ENCODE data around the gene RBM5. TPM values are rescaled to one million over a fixed set of nuclear protein-coding genes. Genes with fewer than 3 reads are reported as not detected.

Gene RBM5
- total and polyA plus RNA-seq, 10 of the 15 experiments (the other 5 are each of a cell fraction or from before 2014, with no cell fraction given): 35.1 to 347 (median 111) TPM

- ChIA-PET CTCF (no interaction called here), RAD21 (ENCODE audit: unreplicated experiment) (interaction anchor here (1.3 kb wide), 1 partner anchor 12 kb away, joined by 3 read pairs; no protein-coding TSS in a partner anchor), POLR2A (no interaction called here), SMC1A (ENCODE audit: uncharacterized antibody, unreplicated experiment) (interaction anchor here (0.8 to 2.3 kb wide), 3 partner anchors 9 to 11 kb away, joined by 3 to 7 read pairs (median 7); partner anchors contain the start of gene RBM5)
- no peaks in the 10 kb centered on the region for H3K9me3 ChIP-seq (replicated peaks; ENCODE audit: control insufficient read depth, insufficient read depth, low read length)
- 100% methylated on average over 1 of the region's 1 CpG for WGBS (ENCODE audit: insufficient coverage, insufficient replicate concordance, low lambda C conversion rate, missing lambda C conversion rate)
- H3K4me2 ChIP-seq (ENCODE audit: control insufficient read depth, insufficient read depth): no peak overlapping the region
- H3K4me3 ChIP-seq: no peak overlapping the region
- intact Hi-C loops (cut with micrococcal nuclease; ENCODE audit: unreplicated experiment): no loop called here
- no peaks in the 10 kb centered on the region for H3K27me3 ChIP-seq (replicated peaks in 1 of 2; ENCODE audit: control insufficient read depth in 2 of 2, insufficient read depth in 2 of 2, low read length in 1 of 2)
- H3K27ac ChIP-seq (ENCODE audit: control insufficient read depth, insufficient read depth): no peak overlapping the region
- DNase-seq (ENCODE audit: low read depth, low spot score) (no peak), ATAC-seq (no peak), FAIRE-seq (no peak)
- TF ChIP-seq ZBTB40 (IDR thresholded peaks at IDR 0.05; ENCODE audit: borderline replicate concordance) (peak; percentile 86), E2F4 (IDR thresholded peaks at IDR 0.05; ENCODE audit: low read depth, low read length) (no peak)
- H4K20me1 ChIP-seq (ENCODE audit: control insufficient read depth, insufficient read depth): no peaks in the 10 kb centered on the region
- no TSS peak for BruUV-seq (replicated peaks)
- H3K4me1 ChIP-seq (ENCODE audit: control insufficient read depth, insufficient read depth, low read length): peaks cover 10% of the 10 kb centered on the region
- no peak overlapping the region for H2AFZ ChIP-seq (ENCODE audit: control insufficient read depth, low read depth, low read length)
- H3K79me2 ChIP-seq (ENCODE audit: control insufficient read depth, insufficient read depth, low read length): no peaks in the 10 kb centered on the region
- no peak overlapping the region for H3K9ac ChIP-seq (ENCODE audit: control insufficient read depth, insufficient read depth, low read length)
- in situ Hi-C loops (cut with MboI): no loop called here
- H3K36me3 ChIP-seq (ENCODE audit: control insufficient read depth in 2 of 2, insufficient read depth in 2 of 2, low read length in 1 of 2): peaks cover 6 to 20% of the 10 kb centered on the region in 2 experiments
These were observed 10.6 kb upstream of the RBM5 start for GRCh38 chr3:50078091-50078490.
